Right lobe of liver (tissue), 6 donors: ENCODE results near the gene NCDN. TPM values are rescaled to one million over a fixed set of nuclear protein-coding genes. Genes with fewer than 3 reads are reported as not detected.

Experiments
- ATAC-seq, 4 donors: fragments of 200-7000 bp; cut with Tn5 transposase; one replicate each; pipeline ENCODE4 v1.9.1; 2020; ENCODE audit warnings: mild to moderate bottlenecking in 4 of 4, moderate library complexity in 4 of 4
- DNase-seq, 3 donors: peaks; one replicate each; pipeline ENCODE4 v3.0.0-alpha.2; 2020
- H3K27ac ChIP-seq, 3 donors: fragments of 200-600 bp; one replicate each; pipeline ENCODE4 v1.8.0; 2022
- H3K27me3 ChIP-seq, 2 donors: fragments of 200-600 bp; one replicate each; pipeline ENCODE4 v1.8.0; 2022
- H3K36me3 ChIP-seq, 4 donors: fragments of 200-600 bp; sonication (generic) in 1 of 4; one replicate each; pipeline versions ENCODE4 v1.5.1 to v1.8.0; 2017 to 2022; ENCODE audit warnings: control low read depth in 1 of 4
- H3K4me1 ChIP-seq, 4 donors: fragments of 200-600 bp; sonication (generic) in 1 of 4; one replicate each; pipeline versions ENCODE4 v1.5.1 to v1.8.0; 2017 to 2022; ENCODE audit warnings: control low read depth in 1 of 4
- H3K4me3 ChIP-seq, 3 donors: fragments of 200-600 bp; one replicate each; pipeline ENCODE4 v1.8.0; 2022
- H3K9me3 ChIP-seq, 4 donors: fragments of 200-600 bp; sonication (generic) in 1 of 4; one replicate each; pipeline versions ENCODE4 v1.5.1 to v1.8.0; 2017 to 2022; ENCODE audit warnings: control low read depth in 1 of 4
- CTCF ChIP-seq, 4 donors: fragments of 200-600 bp in 3 of 4; fragments of 450-650 bp in 1 of 4; IDR thresholded peaks; one replicate each; pipeline versions ENCODE4 v1.5.1 to v1.8.0; 2016 to 2022; ENCODE audit warnings: antibody characterized with exemption in 4 of 4, mild to moderate bottlenecking in 2 of 4
- POLR2A ChIP-seq: fragments of 450-650 bp; IDR thresholded peaks from one replicate; pipeline ENCODE4 v1.6.1; 2017; ENCODE audit warnings: antibody characterized with exemption, mild to moderate bottlenecking
- WGBS: methylation state at CpG from one replicate; pipeline ENCODE4 v1.1.6; 2018; ENCODE audit warnings: low coverage, low lambda C conversion rate; ENCODE audit not compliant: insufficient coverage; ENCODE audit errors: missing lambda C conversion rate; 5-methylcytosine and 5-hydroxymethylcytosine counted together
- intact Hi-C, 2 donors: fragments of 100-400 bp; cut with DNase I; formaldehyde crosslinking; loops; one replicate each; pipeline versions ENCODE4 v1.11.2 to v1.14.1; 2022
- long read RNA-seq: library from polyadenylated mRNA; unstranded; transcript quantifications from one replicate; pipeline ENCODE4 v2.0.0, GENCODE V29; 2019
- total RNA-seq, 6 experiments: library from RNA; depleted of rRNA in 2 of 6; stranded (reverse); fragments of >200 nt in 2 of 6; fragmentation: NEBNext Ultra II Directional in 3 of 6; extraction: Animal tissue kit (Norgen Biotek cat#: 25700) in 3 of 6; gene quantifications; one replicate each; pipeline versions ENCODE4 v1.1.0 to v1.2.4, GENCODE V29; 2016 to 2023
- donor health status: DM: no; HTN: yes; CAD: no.
- donor health status: DM: no; HTN: no; CAD: no.
- donor health status: DM: no; HTN: no; CAD: no.
- donor health status: DM: no; HTN: yes; CAD: no.
- donor health status: DM: no; HTN: yes; CAD: no.

The NCDN gene
- 10 to 100 TPM in 2 of 6 experiments, 1 to 10 TPM in 4; 5.9 to 11.7 (median 7.3) TPM for total RNA-seq
- long read RNA-seq = 0 reads

- intact Hi-C loops = no loop called here
- 0% methylated on average over 11 of the region's 58 CpGs for WGBS
- ATAC-seq (peak; percentile 82 to 91 (median 88)), DNase-seq (peak; percentile 95 to 97 (median 96))
- Histone ChIP-seq H3K9me3 (no peaks in the 10 kb centered on the region), H3K4me3 (peak within 1 kb of the TSS; percentile 93 to 98 (median 96)), H3K27me3 (no peaks in the 10 kb centered on the region), H3K36me3 (peaks cover 0 to 12% (median 0%) of the 10 kb centered on the region in 4 donors), H3K27ac (peak within 1 kb of the TSS; percentile 87 to 95 (median 93)), H3K4me1 (peaks cover 0 to 47% (median 18%) of the 10 kb centered on the region in 4 donors)
- no peak for TF ChIP-seq CTCF (IDR thresholded peaks at IDR 0.05)
- no peak for TF ChIP-seq POLR2A
Observed at GRCh38 chr1:35557611-35558373, at the start of gene NCDN. Gene NCDN (plus strand): TSS chr1:35557799. CDS start chr1:35558191, 392 bp downstream.

GRCh38 chr1:35507947-35508346, 49.7 kb upstream of the NCDN start:
- no peak for TF ChIP-seq CTCF (IDR thresholded peaks at IDR 0.05)
- TF ChIP-seq POLR2A = no peak
- Histone ChIP-seq H3K4me3 (no peak overlapping the region), H3K9me3 (no peaks in the 10 kb centered on the region), H3K27me3 (no peaks in the 10 kb centered on the region), H3K4me1 (peaks cover 0 to 8% (median 0%) of the 10 kb centered on the region in 4 donors), H3K36me3 (peaks cover 0 to 9% (median 1%) of the 10 kb centered on the region in 4 donors), H3K27ac (no peak overlapping the region)
- intact Hi-C loops = no loop called here
- ATAC-seq (no peak), DNase-seq (no peak)

GRCh38 chr1:35509558-35509957, 48.0 kb upstream of the NCDN start:
- WGBS = 70% methylated on average over 2 of the region's 3 CpGs
- Histone ChIP-seq H3K9me3 (no peaks in the 10 kb centered on the region), H3K4me1 (peaks cover 0 to 8% (median 0%) of the 10 kb centered on the region in 4 donors), H3K27me3 (no peaks in the 10 kb centered on the region), H3K36me3 (peaks cover 0 to 9% (median 1%) of the 10 kb centered on the region in 4 donors), H3K27ac (no peak overlapping the region), H3K4me3 (no peak overlapping the region)
- TF ChIP-seq CTCF (IDR thresholded peaks at IDR 0.05) (no peak), POLR2A (no peak)
- intact Hi-C loops = no loop called here
- ATAC-seq (no peak), DNase-seq (no peak)

GRCh38 chr1:35511305-35511704, 46.3 kb upstream of the NCDN start:
- WGBS = 94% methylated on average over 2 of the region's 2 CpGs
- Histone ChIP-seq H3K36me3 (peaks cover 0 to under 1% (median 0%) of the 10 kb centered on the region in 4 donors), H3K27ac (no peak overlapping the region), H3K9me3 (no peaks in the 10 kb centered on the region), H3K4me1 (peaks cover 0 to 3% (median 0%) of the 10 kb centered on the region in 4 donors), H3K27me3 (no peaks in the 10 kb centered on the region), H3K4me3 (no peak overlapping the region)
- no peak for DNase-seq
- intact Hi-C loops = no loop called here
- no peak for ATAC-seq
- TF ChIP-seq POLR2A = no peak
- no peak for TF ChIP-seq CTCF (IDR thresholded peaks at IDR 0.05)
